ENCODE results near the gene SSH2.
A peak's percentile ranks its signal among the peaks of the same experiment; 100 is the strongest.

Gene SSH2

DNA sequence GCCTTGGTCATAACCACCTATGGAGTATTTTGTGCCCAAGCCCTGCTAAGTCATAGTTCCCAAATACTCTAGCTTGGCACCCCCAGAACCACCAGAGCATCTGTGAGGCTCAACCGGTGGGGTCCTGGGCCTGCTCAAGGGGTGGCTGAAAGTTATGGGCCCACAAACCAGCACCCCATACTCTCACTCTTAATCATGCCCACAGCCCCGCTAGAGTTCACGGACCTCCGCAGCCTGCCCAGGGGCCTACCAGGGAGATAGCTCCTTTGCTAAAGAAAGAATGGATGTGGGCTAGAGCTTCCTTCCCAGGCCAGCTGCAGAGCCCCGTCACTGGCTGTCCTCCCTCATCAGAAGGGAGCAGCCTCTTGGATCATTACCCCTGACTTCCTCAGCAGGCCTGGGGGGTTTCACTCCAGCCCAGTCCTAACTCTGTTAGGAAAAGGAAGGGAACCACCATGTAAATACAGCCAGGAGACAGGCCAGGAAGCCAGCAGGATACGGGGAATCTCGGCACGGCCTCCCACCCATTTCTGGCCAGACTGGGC is 341.9 kb downstream of the SSH2 start:
- Histone ChIP-seq H3K4me2 (ENCODE audit: insufficient read depth, low read length) (peak overlapping the region; percentile 97), H3K4me3 (ENCODE audit: low read depth in 1 of 2, low read length in 2 of 2) (peak overlapping the region; percentile 74 to 76; a peak in 3 of 4 replicates), H3K9ac (ENCODE audit: low read depth, low read length) (peak overlapping the region; percentile 72), H2AFZ (ENCODE audit: low read depth, low read length) (no peak overlapping the region), H3K79me2 (ENCODE audit: insufficient read depth, low read length) (peaks cover 69% of the 10 kb centered on the region), H4K20me1 (ENCODE audit: insufficient read depth, low read length) (peaks cover 56% of the 10 kb centered on the region), H3K4me1 (ENCODE audit: insufficient read depth, low read length) (peaks cover 65% of the 10 kb centered on the region), H3K36me3 (ENCODE audit: insufficient read depth, low read length) (peaks cover 9% of the 10 kb centered on the region; the same call in 1 of the 2 replicates), H3K27ac (ENCODE audit: low read length) (peak overlapping the region; percentile 50), H3K9me3 (ENCODE audit: insufficient read depth, low read length, severe bottlenecking) (no peaks in the 10 kb centered on the region), H3K27me3 (ENCODE audit: insufficient read depth, low read length, poor library complexity) (no peaks in the 10 kb centered on the region)
- no peak for TF ChIP-seq EZH2 (IDR thresholded peaks at IDR 0.05; ENCODE audit: borderline replicate concordance, low read depth, low read length, severe bottlenecking)
- TF ChIP-seq, protein P1, sequence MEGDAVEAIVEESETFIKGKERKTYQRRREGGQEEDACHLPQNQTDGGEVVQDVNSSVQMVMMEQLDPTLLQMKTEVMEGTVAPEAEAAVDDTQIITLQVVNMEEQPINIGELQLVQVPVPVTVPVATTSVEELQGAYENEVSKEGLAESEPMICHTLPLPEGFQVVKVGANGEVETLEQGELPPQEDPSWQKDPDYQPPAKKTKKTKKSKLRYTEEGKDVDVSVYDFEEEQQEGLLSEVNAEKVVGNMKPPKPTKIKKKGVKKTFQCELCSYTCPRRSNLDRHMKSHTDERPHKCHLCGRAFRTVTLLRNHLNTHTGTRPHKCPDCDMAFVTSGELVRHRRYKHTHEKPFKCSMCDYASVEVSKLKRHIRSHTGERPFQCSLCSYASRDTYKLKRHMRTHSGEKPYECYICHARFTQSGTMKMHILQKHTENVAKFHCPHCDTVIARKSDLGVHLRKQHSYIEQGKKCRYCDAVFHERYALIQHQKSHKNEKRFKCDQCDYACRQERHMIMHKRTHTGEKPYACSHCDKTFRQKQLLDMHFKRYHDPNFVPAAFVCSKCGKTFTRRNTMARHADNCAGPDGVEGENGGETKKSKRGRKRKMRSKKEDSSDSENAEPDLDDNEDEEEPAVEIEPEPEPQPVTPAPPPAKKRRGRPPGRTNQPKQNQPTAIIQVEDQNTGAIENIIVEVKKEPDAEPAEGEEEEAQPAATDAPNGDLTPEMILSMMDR (IDR thresholded peaks at IDR 0.05; ENCODE audit: borderline replicate concordance, extremely low read depth, low read length, poor library complexity, severe bottlenecking): no peak
- DNase-seq (no peak), ATAC-seq (ENCODE audit: insufficient read depth, low read depth) (no peak)

DNA sequence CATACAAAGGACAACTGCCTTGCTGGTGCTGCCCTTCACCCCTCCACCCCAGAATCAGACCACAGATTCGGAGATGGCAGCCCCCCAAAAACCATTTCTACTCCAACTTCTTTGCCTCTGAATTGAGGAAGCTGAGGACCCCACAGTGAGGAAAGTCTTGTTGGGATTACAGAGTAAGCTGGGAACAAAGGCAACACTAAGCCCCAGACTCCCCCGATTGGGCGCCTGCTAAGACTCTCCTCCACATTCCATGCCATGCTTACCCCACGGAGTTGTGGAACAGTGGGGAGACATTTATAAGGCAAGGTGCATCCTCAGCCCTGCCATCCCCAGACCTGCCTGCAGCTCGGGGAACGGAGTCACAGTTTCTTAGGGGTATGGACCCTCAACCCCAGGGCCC is 342.4 kb downstream of the SSH2 start:
- peaks cover 61% of the 10 kb centered on the region for H3K4me1 ChIP-seq (ENCODE audit: insufficient read depth, low read length)
- peak overlapping the region; percentile 50; the same call in 1 of the 2 replicates for H3K27ac ChIP-seq (ENCODE audit: low read length)
- H3K9ac ChIP-seq (ENCODE audit: low read depth, low read length): peak overlapping the region; percentile 72
- H3K79me2 ChIP-seq (ENCODE audit: insufficient read depth, low read length): peaks cover 74% of the 10 kb centered on the region
- DNase-seq: no peak
- ATAC-seq (ENCODE audit: insufficient read depth, low read depth): no peak
- H3K9me3 ChIP-seq (ENCODE audit: insufficient read depth, low read length, severe bottlenecking): no peaks in the 10 kb centered on the region
- no peak overlapping the region for H2AFZ ChIP-seq (ENCODE audit: low read depth, low read length)
- H4K20me1 ChIP-seq (ENCODE audit: insufficient read depth, low read length): peaks cover 61% of the 10 kb centered on the region
- H3K4me3 ChIP-seq (ENCODE audit: low read depth in 1 of 2, low read length in 2 of 2): peak overlapping the region in 1 of 2 experiments; percentile 74; a peak in 2 of 4 replicates
- H3K4me2 ChIP-seq (ENCODE audit: insufficient read depth, low read length): peak overlapping the region; percentile 97
- H3K27me3 ChIP-seq (ENCODE audit: insufficient read depth, low read length, poor library complexity): no peaks in the 10 kb centered on the region
- TF ChIP-seq, protein P1 (IDR thresholded peaks at IDR 0.05; ENCODE audit: borderline replicate concordance, extremely low read depth, low read length, poor library complexity, severe bottlenecking): no peak
- no peak for TF ChIP-seq EZH2 (IDR thresholded peaks at IDR 0.05; ENCODE audit: borderline replicate concordance, low read depth, low read length, severe bottlenecking)
- H3K36me3 ChIP-seq (ENCODE audit: insufficient read depth, low read length): peaks cover 14% of the 10 kb centered on the region

DNA sequence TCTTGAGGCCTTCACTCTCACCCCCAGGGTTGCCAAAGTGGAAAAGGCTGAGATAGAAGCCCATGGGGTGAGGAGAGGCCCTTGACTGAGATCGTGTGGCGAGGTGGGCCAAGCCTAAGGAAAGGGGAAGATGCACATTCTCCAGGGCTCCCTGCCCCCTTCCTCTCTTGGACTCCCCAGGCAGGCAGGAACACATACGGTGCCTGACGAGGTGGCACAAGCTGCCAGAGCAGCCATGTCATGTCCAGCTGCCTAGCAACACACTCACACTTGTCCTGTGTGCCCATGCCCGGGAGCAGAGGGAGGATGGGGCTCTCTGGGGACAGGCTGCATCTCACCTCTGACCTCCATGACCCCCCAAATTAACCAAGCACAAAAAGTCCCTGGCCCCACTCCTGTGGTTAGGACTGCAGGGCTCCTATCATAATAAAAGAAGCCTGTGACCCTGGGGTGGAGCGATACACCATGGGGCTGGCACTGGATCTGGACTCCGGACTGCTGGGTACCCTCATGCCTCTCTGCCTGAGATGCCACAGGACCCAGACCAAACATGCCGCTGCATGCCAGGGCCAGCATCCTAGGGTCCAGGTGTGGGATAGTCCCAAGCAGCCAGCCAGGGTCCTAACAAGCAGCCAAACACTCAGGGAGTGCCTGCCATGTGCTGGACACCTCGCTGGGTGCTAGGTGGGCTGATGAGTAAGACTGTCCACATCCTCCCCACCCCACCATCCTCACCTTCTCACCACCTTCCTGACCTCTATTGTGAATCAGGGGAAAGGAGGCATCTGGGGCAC is 343.2 kb downstream of the SSH2 start:
- Histone ChIP-seq H3K79me2 (ENCODE audit: insufficient read depth, low read length) (peaks cover 76% of the 10 kb centered on the region), H3K27ac (ENCODE audit: low read length) (no peak overlapping the region; the same call in 1 of the 2 replicates), H3K9me3 (ENCODE audit: insufficient read depth, low read length, severe bottlenecking) (no peaks in the 10 kb centered on the region), H2AFZ (ENCODE audit: low read depth, low read length) (no peak overlapping the region), H3K4me1 (ENCODE audit: insufficient read depth, low read length) (peaks cover 54% of the 10 kb centered on the region), H3K9ac (ENCODE audit: low read depth, low read length) (peak overlapping the region; percentile 72; the same call in 1 of the 2 replicates), H3K4me2 (ENCODE audit: insufficient read depth, low read length) (peak overlapping the region; percentile 97; the same call in 1 of the 2 replicates), H3K27me3 (ENCODE audit: insufficient read depth, low read length, poor library complexity) (no peaks in the 10 kb centered on the region), H3K36me3 (ENCODE audit: insufficient read depth, low read length) (peaks cover 22% of the 10 kb centered on the region), H3K4me3 (ENCODE audit: low read depth in 1 of 2, low read length in 2 of 2) (peak overlapping the region in 1 of 2 experiments; percentile 74; a peak in 2 of 4 replicates), H4K20me1 (ENCODE audit: insufficient read depth, low read length) (peaks cover 68% of the 10 kb centered on the region)
- DNase-seq (no peak), ATAC-seq (ENCODE audit: insufficient read depth, low read depth) (no peak)
- TF ChIP-seq, protein P1 (IDR thresholded peaks at IDR 0.05; ENCODE audit: borderline replicate concordance, extremely low read depth, low read length, poor library complexity, severe bottlenecking): no peak
- TF ChIP-seq EZH2 (IDR thresholded peaks at IDR 0.05; ENCODE audit: borderline replicate concordance, low read depth, low read length, severe bottlenecking): no peak
